ENCODE data around the gene ECPAS.

GRCh38 chr9:111483858-111484571, at the start of gene ECPAS:
- TF ChIP-seq CTCF (IDR thresholded peaks at IDR 0.05; ENCODE audit: poor library complexity) (no peak), EZH2 (IDR thresholded peaks at IDR 0.05; ENCODE audit: borderline replicate concordance) (no peak)
